HG02870 (cell line): Measurements from ENCODE around the gene FAM210B.
A peak's percentile ranks its signal among the peaks of the same experiment; 100 is the strongest.
"Not testable (repeated sequence)": the region's sequence is repeated elsewhere in the genome, so short reads cannot be mapped to it uniquely, and the experiment has no call there.

Experiments
- ATAC-seq: cut with Tn5 transposase; IDR thresholded peaks from one replicate; pipeline ENCODE4 v1.9.1; 2021; ENCODE audit warnings: mild to moderate bottlenecking, moderate library complexity; ENCODE audit not compliant: unreplicated experiment

The FAM210B gene

GRCh38 chr20:56391596-56392131 lies 32.9 kb downstream of the FAM210B start:
- peak; percentile 29 for ATAC-seq

GRCh38 chr20:56392132-56392880 lies 33.5 kb downstream of the FAM210B start, which contains the start of the genes AURKA and CSTF1:
Gene AURKA, minus strand, starts transcription at chr20:56392215. Its CDS starts 4,018 bp downstream, at chr20:56388197.
Gene CSTF1, plus strand, starts transcription at chr20:56392645. Its CDS starts 2,908 bp downstream, at chr20:56395553.
- peak; percentile 91 for ATAC-seq

- ATAC-seq: no peak
These were observed 34.2 kb downstream of the FAM210B start for GRCh38 chr20:56392881-56393482.

- ATAC-seq: no peak
These were observed 34.9 kb downstream of the FAM210B start for GRCh38 chr20:56393653-56394052.

GRCh38 chr20:56395166-56395565 lies 36.4 kb downstream of the FAM210B start:
- no peak for ATAC-seq

GRCh38 chr20:56400001-56400640 lies 41.3 kb downstream of the FAM210B start:
- no peak for ATAC-seq

GRCh38 chr20:56403465-56403864 lies 44.7 kb downstream of the FAM210B start:
- ATAC-seq: no peak

GRCh38 chr20:56405356-56405755 lies 46.6 kb downstream of the FAM210B start:
- ATAC-seq: not testable (repeated sequence)

GRCh38 chr20:56406910-56407309 lies 48.1 kb downstream of the FAM210B start:
- no peak for ATAC-seq

- no peak for ATAC-seq
These were observed 50.7 kb downstream of the FAM210B start for GRCh38 chr20:56409521-56409920.

- ATAC-seq: no peak
These were observed 51.2 kb downstream of the FAM210B start for GRCh38 chr20:56409956-56410355.

- not testable (repeated sequence) for ATAC-seq
These were observed 52.5 kb downstream of the FAM210B start for GRCh38 chr20:56411287-56411686.

GRCh38 chr20:56411759-56412472 lies 53.1 kb downstream of the FAM210B start, which contains the start of gene CASS4:
Gene CASS4, plus strand, starts transcription at chr20:56412260. Its CDS starts 199 bp downstream, at chr20:56412459.
- ATAC-seq: peak; percentile 66

GRCh38 chr20:56412473-56412790 lies 53.7 kb downstream of the FAM210B start:
- ATAC-seq: no peak

GRCh38 chr20:56412949-56413348 lies 54.2 kb downstream of the FAM210B start:
- ATAC-seq: no peak

GRCh38 chr20:56414842-56415765 lies 56.3 kb downstream of the FAM210B start:
- ATAC-seq: no peak

GRCh38 chr20:56417402-56417801 lies 58.6 kb downstream of the FAM210B start:
- no peak for ATAC-seq

- ATAC-seq: no peak
These were observed 59.1 kb downstream of the FAM210B start for GRCh38 chr20:56417911-56418310.
